Measurements from ENCODE around the gene OLA1. TPM values are rescaled to one million over a fixed set of nuclear protein-coding genes. Genes with fewer than 3 reads are reported as not detected.

The OLA1 gene
- total and polyA plus RNA-seq, 9 of the 15 experiments (the other 6 are each of a cell fraction or from before 2014, with no cell fraction given) = 208 to 353 (median 225) TPM

- Histone ChIP-seq H4K20me1 (replicated peaks; ENCODE audit: control insufficient read depth, insufficient read depth, low read length) (no peaks in the 10 kb centered on the region), H3K36me3 (ENCODE audit: control insufficient read depth, insufficient read depth, low read length) (no peaks in the 10 kb centered on the region), H3K9me1 (ENCODE audit: control insufficient read depth, insufficient read depth, low read length) (no peaks in the 10 kb centered on the region), H3K27me3 (ENCODE audit: control insufficient read depth in 2 of 2, insufficient read depth in 2 of 2, low read length in 2 of 2) (peaks cover 10 to 12% of the 10 kb centered on the region in 2 experiments; a peak in 3 of 5 replicates), H3K79me2 (ENCODE audit: control insufficient read depth, insufficient read depth, low read length) (no peaks in the 10 kb centered on the region), H2AFZ (ENCODE audit: low read depth, low read length) (no peak overlapping the region), H3K9ac (ENCODE audit: insufficient read depth in 1 of 2, low read depth in 2 of 2, low read length in 2 of 2) (no peak overlapping the region), H3K4me2 (ENCODE audit: insufficient read depth, low read length) (no peak overlapping the region), H3K4me1 (replicated peaks in 1 of 2; ENCODE audit: control insufficient read depth in 2 of 2, insufficient read depth in 2 of 2, low read length in 2 of 2) (no peaks in the 10 kb centered on the region), H3K9me3 (replicated peaks; ENCODE audit: control insufficient read depth, insufficient read depth, low read depth, low read length) (no peaks in the 10 kb centered on the region), H3K4me3 (no peak overlapping the region), H3K27ac (ENCODE audit: extremely low read depth, low read depth, low read length) (no peak overlapping the region)
- DNase-seq (ENCODE audit: extremely low read depth in 1 of 4, low spot score in 3 of 4) (peak in 1 of 4 experiments; percentile 15), ATAC-seq (peak; percentile 61), FAIRE-seq (no peak)
- in situ Hi-C loops (cut with MboI) (no loop called here), intact Hi-C loops (cut with micrococcal nuclease) (no loop called here)
- ChIA-PET POLR2A (interaction anchor here (0.7 to 1.2 kb wide), 2 partner anchors 55 to 908 kb away, joined by 3 read pairs; no protein-coding TSS in a partner anchor), CTCF (ENCODE audit: low intra/inter-chr PET ratio) (no interaction called here)
- no TSS peak for BruUV-seq (replicated peaks)
- 8% methylated on average over 3 of the region's 3 CpGs for WGBS (ENCODE audit: insufficient coverage, low coverage, missing lambda C conversion rate)
- TF ChIP-seq CEBPG (CRISPR knock-in tag; IDR thresholded peaks at IDR 0.05) (no peak), CEBPG (tag; conservative IDR thresholded peaks at IDR 0.05 in 1 of 2, IDR thresholded peaks at IDR 0.05 in 1 of 2) (peak; percentile 45 to 95), NR4A1 (CRISPR knock-in tag; IDR thresholded peaks at IDR 0.05) (no peak), NR4A1 (tag; IDR thresholded peaks at IDR 0.05) (no peak), KDM5B (IDR thresholded peaks at IDR 0.05; ENCODE audit: insufficient replicate concordance, low read depth, low read length) (no peak), MEIS2 (IDR thresholded peaks at IDR 0.05; ENCODE audit: partially characterized antibody) (peak; percentile 53), JUND (IDR thresholded peaks at IDR 0.05; ENCODE audit: borderline replicate concordance, low read depth, low read length) (peak; percentile 29; the same call in 1 of the 2 replicates), JUND (tag; IDR thresholded peaks at IDR 0.05; ENCODE audit: borderline replicate concordance, low read depth, low read length) (0 out of 3 replicates have a peak, but pooled peaks have one; percentile 27), ETS2 (tag; IDR thresholded peaks at IDR 0.05; ENCODE audit: borderline replicate concordance, poor library complexity, severe bottlenecking) (no peak), ZEB2 (IDR thresholded peaks at IDR 0.05) (peak; percentile 49; the same call in 1 of the 2 replicates), SOX6 (IDR thresholded peaks at IDR 0.05) (peak; percentile 70), PRDM10 (IDR thresholded peaks at IDR 0.05; ENCODE audit: partially characterized antibody) (no peak), RAD21 (CRISPR knock-in tag; conservative IDR thresholded peaks at IDR 0.05 in 1 of 2, IDR thresholded peaks at IDR 0.05 in 1 of 2) (no peak), HES1 (IDR thresholded peaks at IDR 0.05; ENCODE audit: low read depth) (no peak), ZNF589 (CRISPR knock-in tag; IDR thresholded peaks at IDR 0.05; ENCODE audit: low read depth) (peak; percentile 33; the same call in 1 of the 2 replicates), ZNF24 (IDR thresholded peaks at IDR 0.05) (no peak), ATF3 (IDR thresholded peaks at IDR 0.05) (peak; percentile 86), ATF3 (CRISPR knock-in tag; conservative IDR thresholded peaks at IDR 0.05) (no peak)
Measured at GRCh38 chr2:174263997-174264396, 15.7 kb upstream of the OLA1 start.

Measured in K562 (cell line).